HL-60/S4 treated with phorbol 12-myristate 13-acetate at 8.2 ng/mL for 4 days and 3 days (cell line): ENCODE results near the gene GIMAP2.
"Not testable (repeated sequence)": the region's sequence is repeated elsewhere in the genome, so short reads cannot be mapped to it uniquely, and the experiment has no call there.

Experiments used
- in situ Hi-C: fragments of 300-500 bp; cut with MboI; formaldehyde crosslinking; loops from 2 replicates; pipeline ENCODE4 v1.15.0; 2022; ENCODE audit warnings: low sequenced_read_pairs

GIMAP2 gene

DNA sequence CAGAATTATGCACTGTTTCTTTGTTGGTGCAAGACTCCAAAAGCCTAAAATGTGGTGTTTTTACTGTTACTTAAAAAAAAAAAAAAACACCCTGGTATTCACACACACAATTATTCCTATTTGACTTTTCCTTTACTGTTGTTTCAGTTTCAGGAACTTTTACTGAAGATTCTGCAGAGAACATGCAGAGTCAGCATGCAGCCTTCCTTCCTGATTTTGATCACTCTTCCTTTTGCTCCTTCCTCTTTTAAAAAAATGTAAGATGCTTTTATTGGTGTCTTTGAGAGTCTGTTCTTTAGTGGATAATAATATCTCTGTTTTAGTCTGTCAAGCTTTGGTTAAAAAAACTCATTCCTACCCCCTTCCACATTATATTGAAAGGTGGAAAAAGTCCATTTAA is 9.2 kb upstream of the GIMAP2 start:
- in situ Hi-C loops, result not testable (repeated sequence)

DNA sequence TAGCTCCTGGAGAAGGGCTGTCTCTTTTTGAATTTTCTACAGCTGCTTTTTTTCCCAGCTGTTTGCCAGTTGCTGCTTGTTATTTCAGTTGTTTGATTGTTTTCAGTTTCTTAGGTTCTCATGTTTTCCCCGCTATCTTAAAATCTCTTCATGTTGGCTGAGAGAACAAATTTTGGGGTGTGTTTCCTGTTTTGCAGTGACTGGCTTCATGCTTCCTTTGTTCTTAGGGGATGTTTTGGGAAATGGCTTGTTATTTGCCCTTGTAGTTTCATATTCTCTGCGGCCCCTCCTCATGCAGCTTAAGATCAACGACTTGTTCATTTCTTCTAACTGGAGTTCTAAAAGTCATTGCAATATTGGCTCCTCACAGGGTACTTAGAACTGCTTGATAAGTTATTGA is 8.7 kb upstream of the GIMAP2 start:
- in situ Hi-C loops, result not testable (repeated sequence)

DNA sequence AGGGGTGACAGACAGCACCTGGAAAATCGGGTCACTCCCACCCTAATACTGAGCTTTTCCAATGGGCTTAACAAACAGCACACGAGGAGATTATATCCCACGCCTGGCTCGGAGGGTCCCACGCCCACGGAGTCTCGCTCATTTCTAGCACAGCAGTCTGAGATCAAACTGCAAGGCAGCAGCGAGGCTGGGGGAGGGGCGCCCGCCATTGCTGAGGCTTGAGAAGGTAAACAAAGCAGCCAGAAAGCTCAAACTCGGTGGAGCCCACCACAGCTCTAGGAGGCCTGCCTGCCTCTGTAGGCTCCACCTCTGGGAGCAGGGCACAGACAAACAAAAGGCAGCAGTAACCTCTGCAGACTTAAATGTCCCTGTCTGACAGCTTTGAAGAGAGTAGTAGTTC is 6.9 kb upstream of the GIMAP2 start:
- in situ Hi-C loops, result not testable (repeated sequence)

DNA sequence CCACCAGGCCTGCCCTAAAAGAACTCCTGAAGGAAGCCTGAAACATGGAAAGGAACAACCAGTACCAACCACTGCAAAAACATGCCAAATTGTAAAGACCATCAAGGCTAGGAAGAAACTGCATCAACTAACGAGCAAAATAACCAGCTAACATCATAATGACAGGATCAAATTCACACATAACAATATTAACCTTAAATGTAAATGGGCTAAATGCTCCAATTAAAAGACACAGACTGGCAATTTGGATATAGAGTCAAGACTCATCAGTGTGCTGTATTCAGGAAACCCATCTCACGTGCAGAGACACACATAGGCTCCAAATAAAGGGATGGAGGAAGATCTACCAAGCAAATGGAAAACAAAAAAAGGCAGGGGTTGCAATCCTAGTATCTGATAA is 5.1 kb upstream of the GIMAP2 start:
- in situ Hi-C loops, result not testable (repeated sequence)

GRCh38 chr7:150686030-150686631 is 625 bp downstream of the GIMAP2 start:
- in situ Hi-C loops, result no loop called here

DNA sequence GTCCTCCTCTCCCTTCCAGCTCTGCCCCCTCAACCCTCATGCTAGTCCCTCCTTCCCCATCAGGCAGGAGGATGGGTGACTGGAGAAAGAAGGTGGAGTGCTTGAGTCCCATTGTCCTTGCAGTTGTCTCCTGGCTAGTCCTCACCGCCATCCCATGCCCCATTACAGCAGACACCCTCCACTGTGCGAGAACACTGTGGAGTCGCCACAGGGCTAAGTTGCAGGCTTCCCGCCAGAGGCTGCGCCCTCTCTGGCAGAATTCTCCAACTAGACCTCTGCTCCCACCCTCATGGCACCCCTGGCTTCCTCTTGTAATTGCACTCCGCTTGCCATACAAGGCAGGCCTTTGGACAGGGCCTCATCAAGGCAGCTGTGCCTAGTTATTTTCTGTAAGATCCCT is 3.1 kb downstream of the GIMAP2 start:
- in situ Hi-C loops, result no loop called here

- in situ Hi-C loops, result no loop called here
Observed at GRCh38 chr7:150695654-150696053, 10.1 kb downstream of the GIMAP2 start.

GRCh38 chr7:150703209-150703608 is 17.7 kb downstream of the GIMAP2 start:
- in situ Hi-C loops, result no loop called here

DNA sequence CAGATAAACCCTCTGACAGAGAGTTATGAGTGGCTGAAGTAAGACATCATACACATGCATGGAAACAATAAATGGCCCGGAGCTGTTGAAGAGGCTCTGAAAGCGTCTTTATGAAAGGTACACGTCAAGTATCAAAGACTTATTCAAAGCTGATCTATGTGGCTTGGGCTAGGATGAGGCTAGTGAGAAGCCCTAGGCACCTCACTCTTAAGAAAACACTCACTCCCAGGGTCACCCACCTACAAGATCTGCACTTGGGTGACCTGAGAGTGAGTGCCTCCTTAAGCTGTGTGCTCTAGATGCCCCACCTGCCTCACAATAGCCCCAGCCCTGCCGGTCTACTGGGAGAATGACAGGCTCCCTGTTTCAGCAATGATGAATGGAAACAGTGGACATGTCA is 29.8 kb downstream of the GIMAP2 start:
- in situ Hi-C loops, result no loop called here

GRCh38 chr7:150715738-150716137 is 30.2 kb downstream of the GIMAP2 start:
- in situ Hi-C loops, result no loop called here

DNA sequence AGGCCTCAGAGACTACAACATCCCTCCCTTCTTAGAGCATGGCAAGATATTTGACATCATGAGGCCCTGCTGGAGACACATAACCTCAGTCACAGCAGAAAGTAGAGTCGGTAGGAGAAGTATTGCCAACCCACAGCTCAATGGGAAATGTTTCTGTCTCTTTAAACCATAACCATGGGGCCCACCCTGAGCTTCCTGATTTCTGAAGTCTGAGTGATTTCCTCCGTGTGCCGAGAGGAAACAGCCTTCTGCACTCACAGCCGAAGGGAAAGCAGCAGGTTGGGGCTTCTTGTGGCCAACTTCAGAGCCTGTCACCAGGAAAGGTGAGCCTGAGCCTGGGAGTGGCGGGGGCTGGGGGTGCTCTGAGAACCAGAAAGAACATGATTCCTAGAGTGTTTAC is 30.9 kb downstream of the GIMAP2 start, which contains the start of gene GIMAP1:
Gene GIMAP1, plus strand, starts transcription at position 246 of the 400 bp plus-strand sequence. CDS start 2,435 bp downstream, outside the sequence.
- in situ Hi-C loops, result no loop called here

- in situ Hi-C loops, result no loop called here
Observed at GRCh38 chr7:150716939-150717338, 31.4 kb downstream of the GIMAP2 start.

DNA sequence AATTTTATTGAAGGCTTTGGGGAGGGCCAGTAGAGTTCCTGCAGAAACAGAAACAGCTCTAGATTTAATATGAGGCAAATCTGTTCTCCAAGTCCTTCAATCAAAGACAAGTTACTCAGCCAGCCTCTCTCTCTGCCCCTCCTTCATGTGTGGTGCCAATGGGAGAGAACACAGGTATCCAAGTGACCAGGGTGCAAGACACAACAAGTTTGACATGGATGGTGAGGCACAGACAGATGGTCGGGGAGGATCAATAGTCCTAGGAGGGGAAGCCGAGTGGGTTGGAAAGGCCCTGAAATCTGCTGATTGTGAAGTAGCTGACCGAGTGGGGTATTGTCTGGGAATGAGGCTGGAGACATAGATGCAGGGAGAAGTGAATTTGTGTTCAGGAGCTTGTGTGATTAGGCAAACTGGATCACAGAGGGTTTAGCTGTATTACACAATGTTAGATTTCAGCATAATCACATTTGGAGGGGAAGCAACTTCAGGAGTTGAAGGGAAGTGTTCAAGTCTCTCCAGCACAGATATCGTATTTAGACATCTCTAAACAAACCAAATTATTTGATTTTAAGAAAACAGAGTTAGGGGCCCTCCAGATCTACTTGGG is 32.4 kb downstream of the GIMAP2 start:
- in situ Hi-C loops, result no loop called here

GRCh38 chr7:150719436-150719835 is 33.9 kb downstream of the GIMAP2 start:
- in situ Hi-C loops, result no loop called here

- in situ Hi-C loops, result no loop called here
Observed at GRCh38 chr7:150719960-150720891, 34.7 kb downstream of the GIMAP2 start.

- in situ Hi-C loops, result no loop called here
Observed at GRCh38 chr7:150721970-150722373, 36.5 kb downstream of the GIMAP2 start.

- in situ Hi-C loops, result no loop called here
Observed at GRCh38 chr7:150722431-150722931, 37.0 kb downstream of the GIMAP2 start.

DNA sequence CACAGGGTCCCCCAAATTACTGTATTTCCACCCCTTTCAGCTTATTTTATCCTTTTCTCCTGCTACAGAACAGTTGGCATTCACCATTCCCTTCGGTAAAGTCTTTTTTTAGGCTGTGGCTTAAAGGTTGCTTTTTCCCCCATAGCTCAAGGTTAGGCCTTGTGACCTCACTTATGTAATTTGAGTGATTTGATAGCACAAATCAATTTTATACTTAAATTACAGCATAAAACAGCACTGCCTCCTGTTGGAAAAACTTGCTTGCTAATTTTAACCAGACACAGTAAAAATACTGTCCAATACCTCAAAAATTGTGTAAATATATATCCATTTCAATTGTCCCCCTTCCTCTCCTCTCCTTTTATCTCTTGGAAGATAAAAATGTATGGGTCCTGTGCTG is 38.0 kb downstream of the GIMAP2 start:
- in situ Hi-C loops, result no loop called here

DNA sequence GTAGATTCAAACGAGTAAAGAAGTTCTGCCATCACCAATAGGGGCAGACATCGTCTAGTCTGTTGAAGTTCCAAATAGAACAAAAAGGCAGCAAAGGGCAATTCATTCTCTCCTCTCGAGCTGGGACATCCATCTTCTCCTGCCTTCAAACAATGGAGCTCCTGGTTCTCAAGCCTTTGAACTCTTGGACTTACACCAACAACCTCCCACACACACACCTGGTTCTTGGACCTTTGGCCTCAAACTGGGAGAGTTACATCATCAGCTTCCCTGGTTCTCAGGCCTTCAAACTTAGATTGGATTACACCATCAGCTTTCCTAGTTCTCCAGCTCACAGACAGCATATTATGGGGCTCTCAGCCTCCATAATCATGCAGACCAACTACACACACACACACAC is 41.9 kb downstream of the GIMAP2 start:
- in situ Hi-C loops, result no loop called here

- in situ Hi-C loops, result no loop called here
Observed at GRCh38 chr7:150728011-150728410, 42.5 kb downstream of the GIMAP2 start.

DNA sequence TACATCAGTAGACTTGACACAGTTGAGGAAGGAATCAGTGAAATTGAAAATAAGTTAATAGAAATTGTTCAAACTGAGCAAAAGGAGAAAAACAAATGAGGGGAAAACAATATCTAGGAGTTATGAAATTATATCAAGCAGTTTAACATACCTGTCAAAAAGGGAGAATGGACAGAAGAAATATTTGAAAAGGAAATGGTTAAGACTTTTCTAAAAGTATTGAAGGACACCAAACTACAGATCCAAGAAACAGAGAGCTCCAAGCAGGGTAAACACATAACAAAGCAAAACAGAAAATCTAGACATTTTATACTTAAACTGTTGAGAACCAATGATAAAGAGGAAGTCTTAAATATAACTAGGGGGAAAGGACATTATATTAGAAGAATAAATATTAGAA is 43.1 kb downstream of the GIMAP2 start:
- in situ Hi-C loops, result no loop called here

- in situ Hi-C loops, result no loop called here
Observed at GRCh38 chr7:150731916-150732315, 46.4 kb downstream of the GIMAP2 start.
